Measurements from ENCODE around the gene ZNF304.

DNA sequence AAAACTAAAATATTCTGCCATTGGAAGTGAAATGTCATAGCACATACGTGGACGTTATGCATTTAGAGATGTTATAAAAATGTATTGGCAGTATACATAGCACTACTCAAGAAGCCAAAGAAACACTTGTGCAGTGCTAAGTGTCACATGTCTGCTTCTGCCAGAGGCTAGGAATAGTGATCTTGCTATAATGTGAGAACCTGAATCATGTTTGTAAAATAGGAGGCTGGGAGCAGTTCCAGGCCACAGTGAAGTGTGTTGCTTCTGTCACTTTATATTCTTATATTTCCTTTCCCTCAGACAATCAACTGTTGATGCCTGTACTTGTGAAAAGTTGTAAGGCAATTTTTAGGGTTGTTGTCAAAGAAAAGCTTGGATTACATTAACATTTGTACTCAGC is 15.7 kb downstream of the ZNF304 start:
- TF ChIP-seq ZNF274 (IDR thresholded peaks at IDR 0.05; ENCODE audit: low read depth, low read length) (no peak), YY1 (IDR thresholded peaks at IDR 0.05; ENCODE audit: insufficient read depth, insufficient read length) (no peak), SUZ12 (IDR thresholded peaks at IDR 0.05; ENCODE audit: extremely low read depth, insufficient read depth, insufficient read length) (no peak)
